GM23338 (cell line): ENCODE data around the gene MEGF9.

Experiments used
- CREB1 ChIP-seq: fragments of 250-450 bp; sonication (Bioruptor Pico); IDR thresholded peaks from 2 replicates; pipeline ENCODE4 v1.5.0; 2020; ENCODE audit warnings: low read depth, mild to moderate bottlenecking, moderate library complexity
- CTCF ChIP-seq, 2 experiments: fragments of 200-600 bp in 1 of 2; sonication (generic) in 1 of 2; conservative IDR thresholded peaks; 2 replicates each; pipeline versions ENCODE4 v1.5.1 to v1.6.1; 2016 to 2017; ENCODE audit warnings: antibody characterized with exemption in 2 of 2, low read depth in 2 of 2, mild to moderate bottlenecking in 2 of 2, moderate library complexity in 1 of 2
- ETS1 ChIP-seq: IDR thresholded peaks from 2 replicates; pipeline ENCODE4 v1.6.1; 2016; ENCODE audit warnings: antibody characterized with exemption
- EZH2 ChIP-seq: fragments of 200-600 bp; sonication (generic); IDR thresholded peaks from one replicate; pipeline ENCODE4 v1.8.0; 2017; ENCODE audit warnings: antibody characterized with exemption, mild to moderate bottlenecking, low read depth; ENCODE audit not compliant: unreplicated experiment
- EZH2phosphoT487 ChIP-seq: fragments of 200-600 bp; sonication (generic); IDR thresholded peaks from one replicate; pipeline ENCODE4 v1.8.1; 2018; ENCODE audit warnings: antibody characterized with exemption; ENCODE audit not compliant: unreplicated experiment
- JUNB ChIP-seq: IDR thresholded peaks from one replicate; pipeline ENCODE4 v1.6.1; 2016; ENCODE audit warnings: antibody characterized with exemption; ENCODE audit not compliant: unreplicated experiment
- POLR2AphosphoS5 ChIP-seq: IDR thresholded peaks from 2 replicates; pipeline ENCODE4 v1.6.1; 2016; ENCODE audit warnings: antibody characterized with exemption, low read depth
- STAT1 ChIP-seq: IDR thresholded peaks from one replicate; pipeline ENCODE4 v1.6.1; 2016; ENCODE audit warnings: antibody characterized with exemption; ENCODE audit not compliant: unreplicated experiment

- no peak for TF ChIP-seq CTCF (conservative IDR thresholded peaks at IDR 0.05; ENCODE audit: low read depth in 2 of 2)
- TF ChIP-seq STAT1 = no peak
- TF ChIP-seq ETS1 = no peak
- TF ChIP-seq CREB1 (CRISPR knock-in tag) = no peak
- no peak for TF ChIP-seq EZH2
- TF ChIP-seq POLR2AphosphoS5 = no peak
- no peak for TF ChIP-seq EZH2phosphoT487
- TF ChIP-seq JUNB = no peak
Measured at GRCh38 chr9:120646948-120647347, 67.3 kb downstream of the MEGF9 start.
